DND-41 (cell line): ENCODE measurements around the gene LRRC9.

Source experiments
- EZH2 ChIP-seq: IDR thresholded peaks from 3 replicates; pipeline ENCODE4 v1.6.1; 2012; ENCODE audit warnings: borderline replicate concordance, low read depth, mild to moderate bottlenecking, moderate library complexity, low read length, inconsistent platforms; ENCODE audit not compliant: severe bottlenecking
- TF ChIP-seq, protein P1 (sequence below): IDR thresholded peaks from 2 replicates; pipeline ENCODE4 v1.5.1; 2012; ENCODE audit warnings: borderline replicate concordance, low read length, moderate library complexity, mild to moderate bottlenecking; ENCODE audit not compliant: poor library complexity, severe bottlenecking; ENCODE audit errors: extremely low read depth

DNA sequence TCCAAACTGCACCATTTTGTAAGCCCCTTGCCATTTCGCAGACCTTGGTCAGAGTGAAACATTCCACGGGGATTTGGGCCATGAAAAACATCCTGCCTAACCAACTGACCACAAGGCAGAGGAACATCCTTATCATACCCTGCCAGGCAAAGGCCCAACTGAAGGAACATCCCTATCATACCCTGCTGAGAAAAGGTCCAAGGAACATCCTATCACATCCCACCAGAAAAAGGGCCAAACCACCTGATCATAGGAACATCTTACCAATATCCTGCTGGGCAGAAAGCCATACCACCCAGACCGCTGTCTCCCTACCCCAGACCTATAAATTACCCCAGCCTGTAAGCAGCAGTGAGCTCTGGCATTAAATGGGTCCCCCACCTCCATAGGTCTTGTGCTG, 19.4 kb upstream of the LRRC9 start:
- TF ChIP-seq, protein P1, sequence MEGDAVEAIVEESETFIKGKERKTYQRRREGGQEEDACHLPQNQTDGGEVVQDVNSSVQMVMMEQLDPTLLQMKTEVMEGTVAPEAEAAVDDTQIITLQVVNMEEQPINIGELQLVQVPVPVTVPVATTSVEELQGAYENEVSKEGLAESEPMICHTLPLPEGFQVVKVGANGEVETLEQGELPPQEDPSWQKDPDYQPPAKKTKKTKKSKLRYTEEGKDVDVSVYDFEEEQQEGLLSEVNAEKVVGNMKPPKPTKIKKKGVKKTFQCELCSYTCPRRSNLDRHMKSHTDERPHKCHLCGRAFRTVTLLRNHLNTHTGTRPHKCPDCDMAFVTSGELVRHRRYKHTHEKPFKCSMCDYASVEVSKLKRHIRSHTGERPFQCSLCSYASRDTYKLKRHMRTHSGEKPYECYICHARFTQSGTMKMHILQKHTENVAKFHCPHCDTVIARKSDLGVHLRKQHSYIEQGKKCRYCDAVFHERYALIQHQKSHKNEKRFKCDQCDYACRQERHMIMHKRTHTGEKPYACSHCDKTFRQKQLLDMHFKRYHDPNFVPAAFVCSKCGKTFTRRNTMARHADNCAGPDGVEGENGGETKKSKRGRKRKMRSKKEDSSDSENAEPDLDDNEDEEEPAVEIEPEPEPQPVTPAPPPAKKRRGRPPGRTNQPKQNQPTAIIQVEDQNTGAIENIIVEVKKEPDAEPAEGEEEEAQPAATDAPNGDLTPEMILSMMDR = no peak
- no peak for TF ChIP-seq EZH2
